B cell (primary cell): ENCODE data around the gene SLC35F3. TPM values are rescaled to one million over a fixed set of nuclear protein-coding genes. Genes with fewer than 3 reads are reported as not detected.

ENCODE experiments used
- ATAC-seq: fragments of 200-7000 bp; cut with Tn5 transposase; one replicate; pipeline ENCODE4 v1.10.0; 2021; ENCODE audit warnings: low read depth, mild to moderate bottlenecking, moderate number of reproducible peaks, moderate library complexity
- CTCF ChIA-PET: fragments of 350-600 bp; sonication (Branson Sonifier 250); formaldehyde crosslinking; loops from one replicate; lab custom pipeline; 2021; ENCODE audit warnings: antibody characterized with exemption, inconsistent platforms; lab: Charles Lee
- POLR2A ChIA-PET: fragments of 350-600 bp; sonication (Branson Sonifier 250); formaldehyde crosslinking; loops from one replicate; lab custom pipeline; 2021; ENCODE audit warnings: antibody characterized with exemption; lab: Charles Lee
- DNase-seq: peaks from one replicate; pipeline ENCODE4 v3.0.0; 2013
- H2AFZ ChIP-seq: 2 replicates; pipeline ENCODE4 v1.6.1; 2012; ENCODE audit warnings: mild to moderate bottlenecking, low read depth, low read length; ENCODE audit not compliant: insufficient read depth, poor library complexity, severe bottlenecking
- H3K27ac ChIP-seq, 2 donors: 1 replicate in 1 of 2; 2 replicates in 1 of 2; pipeline ENCODE4 v1.5.1; 2012 to 2013; ENCODE audit warnings: low read length in 2 of 2, mild to moderate bottlenecking in 2 of 2, moderate library complexity in 1 of 2
- H3K27me3 ChIP-seq, 4 experiments: fragments of 200-600 bp in 1 of 4; sonication (generic) in 1 of 4; replicated peaks in 1 of 4; 1 replicate in 2 of 4; 2 replicates in 2 of 4; pipeline versions ENCODE4 v1.6.1 to v1.7.0; 2013 to 2016; ENCODE audit warnings: low read length in 3 of 4, mild to moderate bottlenecking in 2 of 4, mixed read lengths in 1 of 4, moderate library complexity in 1 of 4; ENCODE audit not compliant: insufficient read depth in 4 of 4, control insufficient read depth in 3 of 4; ENCODE audit errors: control extremely low read depth in 1 of 4
- H3K36me3 ChIP-seq, 2 experiments: replicated peaks in 1 of 2; 1 replicate in 1 of 2; 2 replicates in 1 of 2; pipeline versions ENCODE4 v1.6.1 to v1.7.1; 2013; ENCODE audit warnings: low read length in 1 of 2; ENCODE audit not compliant: insufficient read depth in 2 of 2, control insufficient read depth in 1 of 2; ENCODE audit errors: control extremely low read depth in 1 of 2, extremely low read depth in 1 of 2
- H3K4me1 ChIP-seq, 2 donors: fragments of 200-600 bp in 1 of 2; sonication (generic) in 1 of 2; 1 replicate in 1 of 2; 2 replicates in 1 of 2; pipeline versions ENCODE4 v1.5.1 to v1.6.1; 2013 to 2017; ENCODE audit warnings: low read length in 2 of 2; ENCODE audit not compliant: control insufficient read depth in 2 of 2, insufficient read depth in 2 of 2
- H3K4me2 ChIP-seq: replicated peaks from 2 replicates; pipeline ENCODE3; 2012; ENCODE audit warnings: mild to moderate bottlenecking, low read depth, low read length; ENCODE audit not compliant: poor library complexity, severe bottlenecking
- H3K4me3 ChIP-seq, 5 experiments: fragments of 200-600 bp in 1 of 5; sonication (generic) in 1 of 5; 1 replicate in 3 of 5; 2 replicates in 2 of 5; pipeline versions ENCODE4 v1.5.1 to v1.7.0; 2011 to 2016; ENCODE audit warnings: low read length in 4 of 5, mild to moderate bottlenecking in 4 of 5, low read depth in 2 of 5, control low read depth in 1 of 5, moderate library complexity in 1 of 5; ENCODE audit not compliant: insufficient read depth in 1 of 5; ENCODE audit errors: control extremely low read depth in 1 of 5, extremely low read depth in 1 of 5
- H3K79me2 ChIP-seq: fragments of 200-600 bp; sonication (generic); one replicate; pipeline ENCODE4 v1.6.0; 2016; ENCODE audit warnings: low read length; ENCODE audit not compliant: control insufficient read depth, insufficient read depth
- H3K9ac ChIP-seq: fragments of 200-600 bp; sonication (generic); 2 replicates; pipeline ENCODE4 v1.6.1; 2017; ENCODE audit warnings: mild to moderate bottlenecking, low read length, moderate library complexity
- H3K9me3 ChIP-seq, 3 donors: one replicate each; pipeline versions ENCODE4 v1.6.1 to v1.7.1; 2013; ENCODE audit warnings: low read length in 2 of 3; ENCODE audit not compliant: control insufficient read depth in 2 of 3, insufficient read depth in 1 of 3; ENCODE audit errors: control extremely low read depth in 1 of 3
- H4K20me1 ChIP-seq: 2 replicates; pipeline ENCODE4 v1.6.0; 2012; ENCODE audit warnings: mild to moderate bottlenecking, low read length; ENCODE audit not compliant: insufficient read depth, control insufficient read depth, poor library complexity, severe bottlenecking
- H3K27ac Mint-ChIP-seq: one replicate; pipeline ENCODE4 v1.8.0; 2021; ENCODE audit warnings: mixed read lengths
- H3K27me3 Mint-ChIP-seq: one replicate; pipeline ENCODE4 v1.8.0; 2021; ENCODE audit warnings: mixed read lengths
- H3K4me1 Mint-ChIP-seq: one replicate; pipeline ENCODE4 v1.8.0; 2021; ENCODE audit warnings: mixed read lengths
- H3K4me3 Mint-ChIP-seq: one replicate; pipeline ENCODE4 v1.8.0; 2021; ENCODE audit warnings: mixed read lengths
- H3K9me3 Mint-ChIP-seq: one replicate; pipeline ENCODE4 v1.8.0; 2022; ENCODE audit warnings: mixed read lengths; ENCODE audit not compliant: insufficient read depth
- CTCF ChIP-seq: fragments of 200-600 bp; IDR thresholded peaks from one replicate; pipeline ENCODE4 v1.8.0; 2022; ENCODE audit warnings: antibody characterized with exemption, mild to moderate bottlenecking
- EZH2 ChIP-seq: IDR thresholded peaks from 2 replicates; pipeline ENCODE4 v1.6.1; 2012; ENCODE audit warnings: borderline replicate concordance, low read depth, mild to moderate bottlenecking, moderate library complexity, low read length; ENCODE audit not compliant: insufficient read depth, poor library complexity, severe bottlenecking
- WGBS: methylation state at CpG from one replicate; pipeline ENCODE4 v1.1.5; 2013; ENCODE audit warnings: missing lambda C conversion rate; ENCODE audit not compliant: insufficient coverage; 5-methylcytosine and 5-hydroxymethylcytosine counted together
- intact Hi-C: fragments of 100-400 bp; cut with micrococcal nuclease; formaldehyde crosslinking; loops from one replicate; pipeline ENCODE4 v1.10.0; 2022
- polyA plus RNA-seq: library from polyadenylated mRNA; depleted of rRNA; stranded (reverse); fragments of >200 nt; gene quantifications from 2 replicates; pipeline ENCODE4 v1.2.3, GENCODE V29; 2012
- total RNA-seq, 2 donors: library from RNA; stranded (reverse); fragments of 120-200 nt in 1 of 2; gene quantifications; 1 replicate in 1 of 2; 2 replicates in 1 of 2; pipeline versions ENCODE4 v1.2.3 to v1.2.4, GENCODE V29; 2013 to 2022

Gene SLC35F3
- total and polyA plus RNA-seq, 2 donors (not counting 1 experiment from before 2014, with no cell fraction given): not detected

GRCh38 chr1:233994112-233994511, 89.6 kb downstream of the SLC35F3 start:
- Histone ChIP-seq H4K20me1 (no peaks in the 10 kb centered on the region), H3K9me3 (no peaks in the 10 kb centered on the region), H3K36me3 (no peaks in the 10 kb centered on the region), H2AFZ (no peak overlapping the region), H3K79me2 (no peaks in the 10 kb centered on the region), H3K4me2 (no peak overlapping the region), H3K27me3 (peaks cover 0 to 3% (median 0%) of the 10 kb centered on the region in 4 experiments), H3K4me3 (no peak overlapping the region), H3K27ac (no peak overlapping the region), H3K4me1 (no peaks in the 10 kb centered on the region), H3K9ac (no peak overlapping the region)
- no peak overlapping the region for H3K4me3 Mint-ChIP-seq
- DNase-seq (no peak), ATAC-seq (no peak)
- CTCF ChIA-PET: no interaction called here
- POLR2A ChIA-PET: no interaction called here
- 77% methylated on average over 2 of the region's 3 CpGs for WGBS
- no peaks in the 10 kb centered on the region for H3K9me3 Mint-ChIP-seq
- no peaks in the 10 kb centered on the region for H3K4me1 Mint-ChIP-seq
- H3K27ac Mint-ChIP-seq: no peak overlapping the region
- TF ChIP-seq EZH2 (no peak), CTCF (no peak)
- H3K27me3 Mint-ChIP-seq: peaks cover 16% of the 10 kb centered on the region
- intact Hi-C loops: no loop called here

DNA sequence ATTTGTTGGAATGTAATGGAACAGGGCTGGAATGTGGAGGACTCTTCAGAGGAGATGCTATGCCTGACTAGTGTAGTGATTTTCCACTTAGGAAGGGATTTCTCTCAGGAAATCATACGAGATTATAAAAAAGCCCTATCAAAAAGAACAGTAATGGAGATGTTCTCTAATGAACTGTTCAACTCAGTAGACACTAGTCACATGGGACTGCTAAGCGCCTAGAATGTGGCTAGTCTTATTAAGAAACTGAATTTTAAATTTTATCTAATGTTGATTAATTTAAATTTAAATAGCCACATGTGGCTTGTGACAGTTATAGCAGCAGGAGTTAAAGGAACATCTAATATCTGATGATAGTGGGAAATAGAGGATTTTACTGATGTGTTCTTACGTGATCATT, 94.0 kb downstream of the SLC35F3 start:
- ATAC-seq (no peak), DNase-seq (no peak)
- no peak for TF ChIP-seq CTCF
- TF ChIP-seq EZH2: no peak
- H3K27ac Mint-ChIP-seq: no peak overlapping the region
- peaks cover 0 to 3% (median 0%) of the 10 kb centered on the region in 4 experiments for H3K27me3 ChIP-seq
- no peak overlapping the region for H3K4me2 ChIP-seq
- H3K4me3 Mint-ChIP-seq: no peak overlapping the region
- CTCF ChIA-PET: no interaction called here
- H3K9me3 Mint-ChIP-seq: no peaks in the 10 kb centered on the region
- POLR2A ChIA-PET: no interaction called here
- no peaks in the 10 kb centered on the region for H3K36me3 ChIP-seq
- no peaks in the 10 kb centered on the region for H3K79me2 ChIP-seq
- no peak overlapping the region for H3K27ac ChIP-seq
- H4K20me1 ChIP-seq: no peaks in the 10 kb centered on the region
- H3K27me3 Mint-ChIP-seq: peaks cover 20% of the 10 kb centered on the region
- H3K4me3 ChIP-seq: no peak overlapping the region
- no peak overlapping the region for H3K9ac ChIP-seq
- peaks cover 0 to 5% (median 0%) of the 10 kb centered on the region in 3 donors for H3K9me3 ChIP-seq
- no peaks in the 10 kb centered on the region for H3K4me1 Mint-ChIP-seq
- intact Hi-C loops: no loop called here
- no peaks in the 10 kb centered on the region for H3K4me1 ChIP-seq
- no CpG with 5 or more reads among the region's 3 CpGs for WGBS
- no peak overlapping the region for H2AFZ ChIP-seq
